SK-N-MC (cell line): ENCODE results near the gene OXTR.
"Not testable (repeated sequence)": the region's sequence is repeated elsewhere in the genome, so short reads cannot be mapped to it uniquely, and the experiment has no call there.

Experiments used
- DNase-seq: peaks from one replicate; pipeline ENCODE4 v3.0.0-alpha.2; 2011; ENCODE audit warnings: low read depth, low spot score
- H3K27ac ChIP-seq: fragments of 200-600 bp; sonication (generic); 2 replicates; pipeline ENCODE4 v1.5.1; 2016; ENCODE audit warnings: mixed run types
- H3K36me3 ChIP-seq: fragments of 200-600 bp; sonication (generic); 2 replicates; pipeline ENCODE4 v1.6.1; 2017; ENCODE audit warnings: antibody characterized with exemption, low read length, mixed read lengths; ENCODE audit not compliant: insufficient read depth
- H3K4me3 ChIP-seq: fragments of 200-600 bp; sonication (generic); 2 replicates; pipeline ENCODE4 v1.5.1; 2016
- H3K9ac ChIP-seq: fragments of 200-600 bp; sonication (generic); 2 replicates; pipeline ENCODE4 v1.8.0; 2017; ENCODE audit warnings: mixed run types, mixed read lengths; ENCODE audit not compliant: insufficient read length
- H3K9me3 ChIP-seq: fragments of 200-600 bp; sonication (generic); 2 replicates; pipeline ENCODE4 v1.6.1; 2017; ENCODE audit warnings: low read depth, mild to moderate bottlenecking, antibody characterized with exemption, low read length, moderate library complexity, mixed read lengths
- EZH2 ChIP-seq: fragments of 200-600 bp; sonication (generic); IDR thresholded peaks from one replicate; pipeline ENCODE4 v1.6.1; 2017; ENCODE audit warnings: antibody characterized with exemption
- FOXP2 ChIP-seq: optimal IDR thresholded peaks from 2 replicates; pipeline ENCODE3; 2011; ENCODE audit warnings: mild to moderate bottlenecking, moderate library complexity; ENCODE audit not compliant: insufficient read depth; ENCODE audit errors: extremely low read length, control extremely low read depth
- POLR2AphosphoS5 ChIP-seq: IDR thresholded peaks from 2 replicates; pipeline ENCODE4 v1.6.1; 2012; ENCODE audit warnings: mild to moderate bottlenecking, low read depth, low read length, borderline replicate concordance

The OXTR gene

GRCh38 chr3:8733332-8734094, 35.9 kb downstream of the OXTR start, which contains the start of gene CAV3:
TSS of gene CAV3 (plus strand) at chr3:8733802. CDS start at chr3:8733877, 75 bp downstream.
- TF ChIP-seq FOXP2 (no peak), EZH2 (no peak), POLR2AphosphoS5 (no peak)
- H3K27ac ChIP-seq: no peak within 1 kb of the TSS
- no peaks in the 10 kb centered on the region for H3K36me3 ChIP-seq
- H3K4me3 ChIP-seq: no peak within 1 kb of the TSS
- no peak for DNase-seq
- no peak within 1 kb of the TSS for H3K9ac ChIP-seq
- no peaks in the 10 kb centered on the region for H3K9me3 ChIP-seq

GRCh38 chr3:8732413-8732812, 37.0 kb downstream of the OXTR start:
- Histone ChIP-seq H3K36me3 (no peaks in the 10 kb centered on the region), H3K4me3 (no peak overlapping the region), H3K9me3 (no peaks in the 10 kb centered on the region), H3K9ac (no peak overlapping the region), H3K27ac (no peak overlapping the region)
- no peak for DNase-seq
- no peak for TF ChIP-seq POLR2AphosphoS5
- no peak for TF ChIP-seq EZH2
- TF ChIP-seq FOXP2: no peak

GRCh38 chr3:8730656-8731055, 38.8 kb downstream of the OXTR start:
- DNase-seq: no peak
- H3K9me3 ChIP-seq: no peaks in the 10 kb centered on the region
- TF ChIP-seq FOXP2 (no peak), POLR2AphosphoS5 (no peak), EZH2 (no peak)
- H3K27ac ChIP-seq: no peak overlapping the region
- H3K9ac ChIP-seq: no peak overlapping the region
- H3K4me3 ChIP-seq: no peak overlapping the region
- no peaks in the 10 kb centered on the region for H3K36me3 ChIP-seq

GRCh38 chr3:8729479-8729878, 39.9 kb downstream of the OXTR start:
- no peak overlapping the region for H3K9ac ChIP-seq
- H3K27ac ChIP-seq: no peak overlapping the region
- no peak for DNase-seq
- TF ChIP-seq POLR2AphosphoS5 (no peak), EZH2 (no peak), FOXP2 (no peak)
- no peaks in the 10 kb centered on the region for H3K9me3 ChIP-seq
- H3K4me3 ChIP-seq: no peak overlapping the region
- H3K36me3 ChIP-seq: no peaks in the 10 kb centered on the region

- H3K27ac ChIP-seq: no peak overlapping the region
- no peak overlapping the region for H3K9ac ChIP-seq
- no peaks in the 10 kb centered on the region for H3K36me3 ChIP-seq
- TF ChIP-seq POLR2AphosphoS5 (no peak), FOXP2 (no peak), EZH2 (no peak)
- no peak for DNase-seq
- H3K4me3 ChIP-seq: no peak overlapping the region
- H3K9me3 ChIP-seq: no peaks in the 10 kb centered on the region
Observed at GRCh38 chr3:8727605-8728512, 41.6 kb downstream of the OXTR start.

- H3K9ac ChIP-seq: no peak overlapping the region
- no peak for DNase-seq
- TF ChIP-seq EZH2: no peak
- no peak for TF ChIP-seq FOXP2
- no peak for TF ChIP-seq POLR2AphosphoS5
- H3K4me3 ChIP-seq: no peak overlapping the region
- H3K9me3 ChIP-seq: no peaks in the 10 kb centered on the region
- no peaks in the 10 kb centered on the region for H3K36me3 ChIP-seq
- H3K27ac ChIP-seq: no peak overlapping the region
Observed at GRCh38 chr3:8724108-8724752, 45.2 kb downstream of the OXTR start.

GRCh38 chr3:8723612-8724011, 45.8 kb downstream of the OXTR start:
- H3K9ac ChIP-seq: no peak overlapping the region
- no peak overlapping the region for H3K4me3 ChIP-seq
- DNase-seq: no peak
- no peak overlapping the region for H3K27ac ChIP-seq
- no peaks in the 10 kb centered on the region for H3K36me3 ChIP-seq
- no peak for TF ChIP-seq EZH2
- no peak for TF ChIP-seq FOXP2
- TF ChIP-seq POLR2AphosphoS5: no peak
- H3K9me3 ChIP-seq: no peaks in the 10 kb centered on the region

- Histone ChIP-seq H3K4me3 (no peak overlapping the region), H3K27ac (no peak overlapping the region), H3K36me3 (no peaks in the 10 kb centered on the region), H3K9ac (no peak overlapping the region), H3K9me3 (no peaks in the 10 kb centered on the region)
- TF ChIP-seq POLR2AphosphoS5 (no peak), FOXP2 (no peak), EZH2 (no peak)
- no peak for DNase-seq
Observed at GRCh38 chr3:8722808-8723207, 46.6 kb downstream of the OXTR start.

- H3K9me3 ChIP-seq, H3K36me3 ChIP-seq: not testable (repeated sequence)
Observed at GRCh38 chr3:8715757-8716156, 53.7 kb downstream of the OXTR start.

More at GRCh38 chr3:8715757-8716156, 53.7 kb downstream of the OXTR start:
- H3K27ac ChIP-seq, H3K9ac ChIP-seq, H3K4me3 ChIP-seq, DNase-seq: not testable (repeated sequence)
